GM20431 (cell line): Measurements from ENCODE around the gene TJP1.

Experiments
- in situ Hi-C: fragments of 300-500 bp; cut with MseI, MboI; formaldehyde crosslinking; loops from one replicate; pipeline ENCODE4 v1.15.0; 2020; ENCODE audit warnings: low sequenced_read_pairs; ENCODE audit not compliant: unreplicated experiment

The TJP1 gene

GRCh38 chr15:29805043-29805707 is 17.1 kb downstream of the TJP1 start:
- in situ Hi-C loops, result no loop called here

GRCh38 chr15:29802411-29802810 is 19.9 kb downstream of the TJP1 start:
- in situ Hi-C loops, result no loop called here

GRCh38 chr15:29800491-29801366 is 21.5 kb downstream of the TJP1 start:
- in situ Hi-C loops, result no loop called here

- in situ Hi-C loops, result loop anchor here (25.0 kb wide), 1 partner anchor 112 kb away; no protein-coding TSS in a partner anchor
These were observed 22.4 kb downstream of the TJP1 start for GRCh38 chr15:29799859-29800258.

GRCh38 chr15:29795610-29796009 is 26.7 kb downstream of the TJP1 start:
- in situ Hi-C loops, result loop anchor here (25.0 kb wide), 1 partner anchor 117 kb away; no protein-coding TSS in a partner anchor

- in situ Hi-C loops, result loop anchor here (25.0 kb wide), 1 partner anchor 120 kb away; no protein-coding TSS in a partner anchor
These were observed 29.7 kb downstream of the TJP1 start for GRCh38 chr15:29792426-29793159.

GRCh38 chr15:29790607-29791006 is 31.7 kb downstream of the TJP1 start:
- in situ Hi-C loops, result loop anchor here (25.0 kb wide), 1 partner anchor 122 kb away; no protein-coding TSS in a partner anchor

- in situ Hi-C loops, result loop anchor here (25.0 kb wide), 1 partner anchor 122 kb away; no protein-coding TSS in a partner anchor
These were observed 32.4 kb downstream of the TJP1 start for GRCh38 chr15:29789871-29790270.

GRCh38 chr15:29788433-29789034 is 33.7 kb downstream of the TJP1 start:
- in situ Hi-C loops, result loop anchor here (25.0 kb wide), 1 partner anchor 124 kb away; no protein-coding TSS in a partner anchor

- in situ Hi-C loops, result loop anchor here (25.0 kb wide), 1 partner anchor 125 kb away; no protein-coding TSS in a partner anchor
These were observed 34.5 kb downstream of the TJP1 start for GRCh38 chr15:29787767-29788166.

- in situ Hi-C loops, result loop anchor here (25.0 kb wide), 1 partner anchor 127 kb away; no protein-coding TSS in a partner anchor
These were observed 36.6 kb downstream of the TJP1 start for GRCh38 chr15:29785642-29786041.

GRCh38 chr15:29785136-29785535 is 37.1 kb downstream of the TJP1 start:
- in situ Hi-C loops, result loop anchor here (25.0 kb wide), 1 partner anchor 127 kb away; no protein-coding TSS in a partner anchor

- in situ Hi-C loops, result loop anchor here (25.0 kb wide), 1 partner anchor 128 kb away; no protein-coding TSS in a partner anchor
These were observed 37.9 kb downstream of the TJP1 start for GRCh38 chr15:29784413-29784812.

- in situ Hi-C loops, result loop anchor here (25.0 kb wide), 1 partner anchor 129 kb away; no protein-coding TSS in a partner anchor
These were observed 39.5 kb downstream of the TJP1 start for GRCh38 chr15:29782816-29783215.

- in situ Hi-C loops, result loop anchor here (25.0 kb wide), 1 partner anchor 134 kb away; no protein-coding TSS in a partner anchor
These were observed 43.9 kb downstream of the TJP1 start for GRCh38 chr15:29778382-29778781.

GRCh38 chr15:29776859-29777258 is 45.4 kb downstream of the TJP1 start:
- in situ Hi-C loops, result loop anchor here (25.0 kb wide), 1 partner anchor 135 kb away; no protein-coding TSS in a partner anchor

- in situ Hi-C loops, result loop anchor here (25.0 kb wide), 1 partner anchor 137 kb away; no protein-coding TSS in a partner anchor
These were observed 47.4 kb downstream of the TJP1 start for GRCh38 chr15:29774900-29775299.

GRCh38 chr15:29773816-29774215 is 48.5 kb downstream of the TJP1 start:
- in situ Hi-C loops, result no loop called here

- in situ Hi-C loops, result no loop called here
These were observed 49.3 kb downstream of the TJP1 start for GRCh38 chr15:29773000-29773399.
